HS-5 (cell line): ENCODE measurements around the gene VMP1.
"Not testable (repeated sequence)": the region's sequence is repeated elsewhere in the genome, so short reads cannot be mapped to it uniquely, and the experiment has no call there.

Experiments
- DNase-seq: peaks from one replicate; pipeline ENCODE4 v3.0.0-alpha.2; 2012; ENCODE audit warnings: low read depth

The VMP1 gene

DNA sequence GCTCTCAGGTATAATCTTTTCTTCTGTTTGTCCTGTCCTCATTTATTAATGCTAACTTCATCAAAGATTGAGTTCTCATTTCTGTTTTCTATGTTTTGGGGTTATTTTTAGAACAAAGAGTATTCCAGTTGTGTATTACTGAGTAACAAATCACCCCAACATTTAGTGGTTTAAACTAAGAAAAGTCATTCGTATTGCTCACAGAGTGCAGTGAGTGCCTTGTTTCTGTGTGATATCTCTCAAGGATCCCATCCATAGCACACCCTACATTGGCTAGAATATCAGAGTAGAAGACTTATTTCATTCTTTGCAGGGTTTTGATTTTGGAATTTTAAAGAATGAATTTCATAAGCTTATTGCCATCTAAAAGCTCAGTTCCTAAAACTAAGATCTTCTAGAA is 72.1 kb downstream of the VMP1 start:
- DNase-seq = no peak

DNA sequence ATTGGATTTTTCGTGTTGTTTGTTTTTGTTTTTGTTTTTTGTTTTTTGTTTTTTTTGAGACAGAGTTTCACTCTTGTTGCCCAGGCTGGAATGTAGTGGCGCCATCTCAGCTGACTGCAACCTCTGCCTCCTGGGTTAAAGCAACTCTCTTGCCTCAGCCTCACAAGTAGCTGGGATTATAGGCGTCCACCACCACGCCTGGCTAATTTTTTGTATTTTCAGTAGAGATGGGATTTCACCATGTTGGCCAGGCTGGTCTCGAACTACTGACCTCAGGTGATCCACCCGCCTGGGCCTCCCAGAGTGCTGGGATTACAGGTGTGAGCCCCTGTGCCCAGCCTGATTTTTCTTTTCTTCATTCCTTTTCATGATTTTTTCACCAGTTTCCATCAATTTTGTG is 73.1 kb downstream of the VMP1 start:
- not testable (repeated sequence) for DNase-seq

DNA sequence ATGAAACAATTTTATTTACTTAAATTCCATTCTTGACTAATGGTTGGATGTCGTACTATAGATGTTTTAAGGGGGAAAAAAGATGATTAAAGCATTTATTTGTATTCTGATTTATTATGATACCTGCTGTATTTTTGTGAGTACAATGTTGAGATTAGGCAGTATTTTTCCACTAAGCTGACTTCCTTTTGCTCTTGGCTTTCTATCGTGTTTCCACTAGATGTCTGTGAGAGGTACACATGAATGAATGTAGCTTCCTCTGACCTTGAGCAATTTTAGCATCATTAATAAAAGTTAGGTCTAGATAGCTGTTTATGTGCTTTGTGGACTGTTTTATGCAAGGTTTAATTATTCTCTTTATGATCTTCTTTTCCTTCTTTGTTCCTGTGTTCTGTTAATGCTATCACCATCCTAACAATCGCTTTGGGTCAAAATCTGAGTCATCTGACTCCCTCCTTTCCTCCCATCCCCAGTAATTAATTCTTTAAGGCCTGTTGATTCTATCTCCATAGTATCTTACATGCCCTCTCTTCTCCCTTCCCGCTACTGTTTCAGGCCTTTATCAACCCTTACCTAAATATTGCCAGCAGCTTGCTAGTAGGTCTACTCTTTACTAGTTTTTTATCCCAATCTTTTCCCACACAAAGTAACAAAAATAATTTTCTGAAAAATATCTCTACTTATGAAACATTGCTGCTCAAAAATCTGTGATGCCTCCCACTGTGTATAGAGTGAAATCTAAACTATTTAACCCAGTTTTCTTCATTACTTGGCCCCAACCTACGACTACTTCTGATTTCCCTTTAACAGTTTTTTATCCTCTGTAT is 76.0 kb downstream of the VMP1 start:
- no peak for DNase-seq

DNA sequence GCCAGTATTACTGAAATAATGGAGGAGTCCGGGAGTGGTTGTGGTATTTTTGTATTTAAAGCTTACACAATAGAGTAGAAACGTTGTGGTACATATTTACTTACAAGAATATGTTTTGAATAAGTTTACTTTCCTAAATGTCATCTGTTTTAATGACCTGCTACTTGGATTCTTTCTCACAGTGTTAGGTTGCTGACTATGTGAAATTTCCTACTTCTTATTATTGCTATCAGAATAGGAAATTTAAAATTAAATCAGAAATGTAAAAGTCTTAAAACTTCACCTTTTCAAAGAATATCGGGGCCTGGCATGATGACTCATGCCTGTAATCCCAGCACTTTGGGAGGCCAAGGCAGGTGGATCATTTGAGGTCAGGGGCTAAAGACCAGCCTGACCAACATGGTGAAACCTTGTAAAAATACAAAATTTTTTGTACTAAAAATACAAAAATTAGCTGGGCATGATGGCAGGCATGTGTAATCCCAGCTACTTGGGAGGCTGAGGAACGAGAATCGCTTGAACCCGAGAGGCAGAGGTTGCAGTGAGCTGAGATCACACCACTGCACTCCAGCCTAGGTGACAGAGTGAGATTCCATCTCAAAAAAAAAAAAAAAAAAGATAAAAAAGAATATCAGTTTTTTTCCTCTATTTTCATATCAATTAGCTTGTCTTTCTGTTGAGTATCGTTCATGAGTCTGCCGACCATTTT is 77.8 kb downstream of the VMP1 start:
- no peak for DNase-seq

DNA sequence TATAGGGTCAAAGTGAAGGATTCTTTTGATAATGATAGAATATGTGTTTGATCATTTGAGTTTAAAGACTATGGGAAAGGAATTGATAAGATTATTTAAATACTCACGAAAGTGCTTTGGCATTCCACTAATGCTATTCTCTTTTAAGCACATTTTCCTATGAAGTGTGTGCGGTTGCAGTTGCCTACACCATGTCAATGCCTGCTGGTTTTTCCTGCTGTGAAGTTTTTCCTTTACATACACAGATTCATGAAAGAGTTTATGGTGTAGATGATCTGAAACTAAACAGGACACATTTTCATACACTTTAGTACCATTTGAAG is 78.7 kb downstream of the VMP1 start:
- no peak for DNase-seq

DNA sequence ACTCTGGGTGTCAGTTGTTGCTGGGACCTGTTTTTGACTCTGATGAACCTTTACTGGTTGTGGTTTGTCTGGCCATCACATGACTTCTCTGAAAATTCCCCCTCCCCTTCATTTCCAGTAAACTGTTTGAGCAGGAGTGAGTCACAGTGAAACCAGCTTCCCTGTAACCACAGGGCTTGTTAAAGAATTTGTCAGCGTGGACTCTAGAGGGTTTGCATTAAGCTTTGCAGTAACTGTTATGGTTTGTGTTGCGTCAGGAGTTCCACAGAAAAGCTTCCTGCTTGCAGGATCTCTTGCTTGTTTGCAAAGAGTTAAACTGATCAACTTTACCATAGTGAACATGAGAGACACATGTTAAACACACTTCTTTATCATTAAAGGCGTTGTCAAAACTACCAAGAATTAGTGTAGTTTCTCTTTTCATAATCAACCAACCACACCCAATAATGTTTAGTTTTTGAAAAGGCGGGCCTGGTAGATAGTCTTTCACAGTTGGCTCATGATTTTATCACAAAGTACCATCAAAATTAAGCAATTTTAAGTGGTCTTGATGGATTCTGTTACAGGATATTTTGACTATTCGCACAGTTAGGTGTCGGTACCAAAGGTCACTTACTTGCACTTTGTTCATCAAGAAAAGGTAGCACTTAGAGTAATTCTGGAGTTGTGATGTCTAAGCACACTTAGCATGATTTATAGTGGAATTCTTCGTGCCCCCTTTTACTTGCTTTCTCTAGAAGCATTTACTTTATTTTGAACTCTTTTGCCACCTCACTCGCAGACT is 79.3 kb downstream of the VMP1 start:
- peak; percentile 99 for DNase-seq

DNA sequence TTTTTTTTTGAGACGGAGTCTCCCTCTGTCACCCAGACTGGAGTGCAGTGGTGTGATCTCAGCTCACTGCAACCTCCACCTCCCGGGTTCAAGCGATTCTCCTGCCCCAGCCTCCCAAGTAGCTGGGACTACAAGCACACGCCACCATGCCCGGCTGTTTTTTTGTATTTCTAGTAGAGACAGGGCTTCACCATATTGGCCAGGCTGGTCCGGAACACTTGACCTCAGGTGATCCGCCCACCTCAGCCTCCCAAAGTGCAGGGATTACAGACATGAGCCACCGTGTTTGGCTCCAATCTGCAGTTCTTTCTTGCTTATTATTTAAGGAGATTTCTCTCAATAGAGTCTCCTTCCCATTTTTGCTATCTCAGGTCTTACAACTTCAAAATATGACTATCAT is 82.4 kb downstream of the VMP1 start:
- not testable (repeated sequence) for DNase-seq

DNA sequence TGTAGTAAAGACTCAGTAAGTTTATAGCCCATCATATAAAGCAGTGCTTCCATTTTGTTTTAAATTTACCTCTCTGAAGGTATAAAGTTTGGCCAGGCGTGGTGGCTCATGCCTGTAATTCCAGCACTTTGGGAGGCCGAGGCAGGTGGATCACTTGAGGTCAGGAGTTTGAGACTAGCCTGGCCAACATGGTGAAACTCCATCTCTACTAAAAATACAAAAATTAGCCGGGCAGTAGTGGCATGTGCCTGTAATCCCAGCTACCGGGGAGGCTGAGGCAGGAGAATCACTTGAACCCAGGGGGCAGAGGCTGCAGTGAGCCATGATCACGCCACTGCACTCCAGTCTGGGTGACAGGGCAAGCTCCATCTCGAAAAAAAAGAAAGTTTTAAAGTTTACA is 83.0 kb downstream of the VMP1 start:
- DNase-seq = not testable (repeated sequence)

DNA sequence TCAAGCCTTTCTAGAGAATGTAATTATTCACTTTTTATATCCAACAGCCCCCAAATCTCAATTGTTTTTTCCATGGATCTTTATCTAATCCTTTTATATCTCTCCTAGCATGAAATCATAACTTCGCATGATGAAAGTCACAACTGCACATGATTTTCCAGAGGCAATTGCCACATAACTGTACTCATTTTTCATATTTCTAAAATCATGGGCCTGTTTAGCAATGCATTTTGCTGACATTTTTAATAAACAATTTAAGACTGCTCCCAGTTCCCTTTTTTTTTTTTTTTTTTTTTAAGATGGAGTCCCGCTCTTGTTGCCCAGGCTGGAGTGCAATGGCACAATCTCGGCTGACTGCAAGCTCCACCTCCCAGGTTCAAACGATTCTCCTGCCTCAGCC is 83.5 kb downstream of the VMP1 start:
- no peak for DNase-seq

DNA sequence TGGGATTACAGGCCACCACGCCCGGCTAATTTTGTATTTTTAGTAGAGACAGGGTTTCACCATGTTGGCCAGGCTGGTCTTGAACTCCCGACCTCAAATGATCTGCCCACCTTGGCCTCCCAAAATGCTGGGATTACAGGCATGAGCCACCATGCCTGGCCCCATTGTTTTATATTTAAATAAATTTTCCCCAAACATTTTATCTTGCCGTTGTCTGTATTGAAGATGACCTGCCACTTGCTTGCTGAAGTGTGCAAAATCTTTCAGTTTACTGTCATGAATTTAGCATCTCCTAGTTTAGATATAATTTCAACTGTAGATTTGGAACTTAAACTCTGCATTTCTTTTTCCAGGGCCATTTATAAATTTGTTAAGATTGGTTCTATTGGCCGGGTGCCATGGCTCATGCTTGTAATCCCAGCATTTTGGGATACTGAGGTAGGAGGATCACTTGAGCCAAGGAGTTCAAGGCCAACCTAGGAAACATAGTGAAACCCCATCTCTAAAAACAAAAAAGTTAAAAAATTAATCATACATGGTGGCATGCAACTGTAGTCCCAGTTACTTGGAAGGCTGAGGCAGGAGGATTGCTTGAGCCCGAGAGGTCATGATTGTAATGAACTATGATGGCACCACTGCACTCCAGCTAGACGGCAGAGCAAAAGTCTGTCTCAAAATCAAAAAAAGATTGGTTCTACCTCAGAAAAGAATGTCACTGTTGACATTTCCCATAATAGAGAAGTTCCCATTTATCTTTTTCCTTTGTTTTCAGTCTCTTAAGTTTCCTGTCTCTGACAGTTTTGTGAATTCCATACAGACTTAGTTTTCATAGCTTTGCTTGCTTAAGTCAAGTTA is 84.4 kb downstream of the VMP1 start:
- no peak for DNase-seq

DNA sequence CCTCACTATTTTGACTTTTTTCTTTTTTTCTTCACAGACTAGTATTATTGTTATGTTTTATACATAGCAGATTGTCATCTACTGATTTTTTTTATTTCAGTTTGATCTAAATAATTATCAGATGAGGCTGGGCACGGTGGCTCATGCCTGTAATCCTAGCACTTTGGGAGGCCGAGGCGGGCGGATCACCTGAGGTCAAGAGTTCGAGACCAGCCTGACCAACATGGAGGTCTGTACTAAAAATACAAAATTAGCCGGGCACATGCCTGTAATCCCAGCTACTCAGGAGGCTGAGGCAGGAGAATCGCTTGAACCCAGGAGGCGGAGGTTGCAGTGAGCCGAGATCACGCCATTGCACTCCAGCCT is 85.0 kb downstream of the VMP1 start:
- DNase-seq = not testable (repeated sequence)

DNA sequence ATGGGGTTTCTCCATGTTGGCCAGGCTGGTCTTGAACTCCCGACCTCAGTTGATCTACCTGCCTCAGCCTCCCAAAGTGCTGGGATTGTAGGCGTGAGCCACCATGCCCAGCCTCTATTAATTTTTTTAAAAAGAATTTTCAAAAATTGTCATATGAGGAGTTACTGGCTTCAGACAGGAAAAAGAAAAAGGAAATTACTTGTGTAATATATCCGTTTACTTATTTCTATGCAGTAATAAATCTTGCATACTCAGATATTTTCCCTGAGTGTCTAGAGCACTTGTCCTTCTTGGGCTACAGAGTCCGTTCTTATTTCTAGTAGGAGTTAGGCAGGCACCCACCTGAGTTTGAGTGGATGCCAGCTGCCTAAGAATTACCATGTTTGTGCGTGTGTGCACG is 85.8 kb downstream of the VMP1 start:
- no peak for DNase-seq

DNA sequence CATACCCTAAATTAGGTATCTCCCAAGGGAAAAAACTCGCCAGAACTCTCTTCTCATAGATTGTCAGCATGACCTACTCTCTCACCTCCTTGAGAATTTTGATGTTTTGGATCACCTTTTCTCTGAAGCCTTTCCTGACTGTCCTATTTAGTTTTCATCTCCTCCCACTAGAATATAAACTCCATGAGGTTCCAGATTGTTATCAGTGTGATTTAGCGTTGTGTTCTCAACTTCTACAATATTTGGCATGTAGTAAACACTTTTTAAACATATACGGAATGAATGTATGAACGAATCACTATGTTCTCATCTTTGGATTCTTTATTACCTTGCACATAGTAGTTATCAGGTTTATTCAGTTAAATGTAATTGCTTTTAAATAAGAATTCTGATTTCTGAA is 88.7 kb downstream of the VMP1 start:
- no peak for DNase-seq

DNA sequence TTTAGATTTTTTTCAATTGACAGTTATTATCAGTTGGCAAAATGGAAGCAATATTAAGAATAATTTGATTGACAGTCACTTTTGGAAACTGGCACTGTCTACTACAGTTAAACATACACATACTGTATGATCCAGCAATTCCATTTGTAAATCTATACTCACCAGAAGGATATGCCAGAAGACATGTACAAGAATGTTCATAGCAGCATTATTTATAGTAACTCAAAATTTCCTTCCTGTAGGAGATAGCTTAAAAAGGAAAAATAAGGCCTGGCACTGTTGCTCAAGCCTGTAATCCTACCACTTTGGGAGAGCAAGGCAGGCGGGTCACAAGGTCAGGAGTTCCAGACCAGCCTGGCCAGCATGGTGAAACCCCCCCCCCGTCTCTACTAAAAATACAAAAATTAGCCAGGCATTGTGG is 89.3 kb downstream of the VMP1 start:
- DNase-seq = no peak

DNA sequence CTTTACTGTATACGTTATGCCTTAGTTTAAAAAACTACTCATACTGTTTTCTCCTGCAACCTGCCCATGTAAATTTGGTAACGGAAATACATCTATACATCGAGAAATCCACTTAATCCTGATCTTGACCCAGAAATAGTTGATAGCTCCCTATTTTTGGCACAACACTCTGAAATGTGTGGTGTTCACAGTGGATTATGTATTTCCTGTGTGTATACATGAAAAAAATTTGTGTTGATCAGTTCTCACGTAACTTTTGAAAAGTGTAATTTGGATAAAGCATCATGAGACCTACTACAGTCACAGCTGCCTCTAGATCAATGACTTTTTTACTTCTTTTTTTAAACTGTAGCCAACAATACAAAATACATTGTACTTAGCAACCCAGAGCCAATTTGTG is 90.7 kb downstream of the VMP1 start:
- no peak for DNase-seq

DNA sequence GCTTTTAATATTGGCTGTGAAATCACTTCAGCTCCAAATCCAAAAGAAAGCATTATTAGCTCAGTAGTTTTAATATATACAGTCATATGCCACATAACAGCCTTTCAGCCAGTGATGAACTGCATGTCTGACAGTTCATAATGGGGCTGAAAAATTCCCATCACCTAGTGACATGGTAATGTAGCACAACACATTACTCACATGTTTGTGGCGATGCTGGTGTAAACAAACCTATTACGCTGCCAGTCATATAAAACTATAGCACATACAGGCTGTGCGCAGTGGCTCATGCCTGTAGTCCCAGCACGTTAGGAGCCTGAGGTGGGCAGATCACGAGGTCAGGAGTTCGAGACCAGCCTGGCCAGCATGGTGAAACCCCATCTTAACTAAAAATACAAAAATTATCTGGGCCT is 93.1 kb downstream of the VMP1 start:
- no peak for DNase-seq

DNA sequence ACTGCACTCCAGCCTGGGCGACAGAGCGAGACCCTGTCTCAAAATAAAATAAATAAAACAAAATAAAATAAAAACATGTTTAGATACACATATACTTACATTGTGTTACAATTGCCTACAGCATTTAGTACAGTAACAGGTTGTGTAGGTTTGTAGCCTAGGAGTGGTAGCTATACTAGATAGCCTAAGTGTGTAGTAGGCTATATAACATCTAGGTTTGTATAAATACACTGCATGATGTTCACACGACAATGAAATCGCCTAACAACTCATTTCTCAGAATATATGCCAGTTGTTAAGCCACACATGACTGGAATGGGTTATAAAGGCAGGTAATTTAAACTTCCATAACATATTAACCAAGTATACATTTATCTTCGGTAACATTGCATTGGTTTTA is 94.7 kb downstream of the VMP1 start:
- no peak for DNase-seq

DNA sequence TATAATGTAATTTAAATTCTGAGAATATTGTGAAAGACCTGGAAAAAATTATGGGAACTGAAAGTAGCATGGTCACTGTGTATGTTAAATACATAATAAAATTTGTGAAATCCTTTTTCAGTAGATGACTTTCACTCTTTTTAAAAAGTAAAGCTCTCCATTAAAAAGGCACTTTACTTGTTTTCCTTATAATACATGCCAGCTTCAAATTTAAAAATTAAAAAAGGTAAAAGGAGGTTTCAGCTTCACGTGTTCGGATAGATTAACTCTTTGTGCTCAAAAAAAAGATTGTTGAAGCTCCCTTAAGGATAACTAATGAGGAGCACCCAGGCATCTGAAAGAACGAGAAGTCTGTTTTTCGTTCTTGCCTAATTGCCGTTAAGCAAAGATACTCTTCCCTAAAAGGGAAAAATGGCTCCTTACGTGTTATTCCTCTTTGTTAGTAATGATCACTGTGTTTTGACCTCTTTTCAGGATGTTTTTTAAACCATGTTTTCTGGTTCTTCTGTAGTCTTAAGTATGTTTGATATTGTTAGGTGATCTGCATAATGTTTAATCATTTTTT is 97.5 kb downstream of the VMP1 start:
- no peak for DNase-seq

DNA sequence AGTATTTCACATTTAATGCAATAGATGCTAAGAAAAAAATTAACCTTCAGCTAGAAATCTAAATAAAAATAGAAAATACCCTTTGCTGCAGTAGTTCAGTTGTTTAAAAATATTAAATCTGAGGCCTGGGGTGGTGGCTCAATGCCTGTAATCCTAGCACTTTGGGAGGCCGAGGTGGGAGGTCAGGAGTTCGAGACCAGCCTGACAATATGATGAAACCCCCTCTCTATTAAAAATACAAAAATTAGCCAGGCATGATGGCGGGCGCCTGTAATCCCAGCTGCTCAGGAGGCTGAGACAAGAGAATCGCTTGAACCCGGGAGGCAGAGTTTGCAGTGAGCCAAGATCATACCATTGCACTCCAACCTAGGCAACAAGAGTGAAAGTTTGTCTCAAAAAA is 98.9 kb downstream of the VMP1 start:
- not testable (repeated sequence) for DNase-seq

DNA sequence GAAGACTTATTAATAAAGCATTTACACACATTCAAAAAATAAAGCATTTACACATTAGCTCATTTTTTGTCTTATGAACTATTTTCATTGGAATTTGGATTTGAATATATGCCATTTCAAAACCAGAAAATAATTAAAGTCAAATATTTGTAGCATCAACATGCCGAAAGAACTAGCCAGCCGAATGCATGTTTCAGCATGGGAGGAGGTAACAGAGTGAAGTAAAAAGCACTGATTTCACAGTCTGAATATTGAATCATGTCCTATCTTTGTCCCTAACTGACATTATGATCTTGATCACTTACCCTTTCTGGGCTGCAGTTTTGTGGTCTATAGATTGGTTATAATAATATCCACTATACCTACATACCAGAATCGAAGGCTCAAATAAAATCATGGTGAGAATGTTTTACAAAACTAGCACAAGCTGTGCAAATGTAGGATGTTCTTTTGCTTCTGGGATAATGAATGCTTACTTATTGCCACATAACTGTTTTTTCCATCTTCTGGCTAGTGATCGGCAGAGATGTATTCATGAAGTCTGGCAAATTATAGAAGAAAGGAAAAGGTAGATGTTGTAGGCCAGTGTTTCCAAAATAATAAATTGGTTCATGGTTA is 100.5 kb downstream of the VMP1 start:
- no peak for DNase-seq

DNA sequence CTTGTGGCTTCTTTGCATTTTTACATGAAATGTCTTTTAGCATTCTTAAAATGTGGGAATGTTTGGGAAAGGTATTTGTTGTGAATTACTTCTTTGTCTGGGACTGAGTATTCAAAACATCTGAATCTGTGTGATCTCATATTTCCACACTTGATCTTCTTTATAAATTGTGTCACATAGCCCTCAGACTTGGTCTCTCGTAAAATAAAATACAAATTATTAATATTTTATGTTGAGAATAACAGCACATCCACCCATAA is 103.4 kb downstream of the VMP1 start:
- no peak for DNase-seq

DNA sequence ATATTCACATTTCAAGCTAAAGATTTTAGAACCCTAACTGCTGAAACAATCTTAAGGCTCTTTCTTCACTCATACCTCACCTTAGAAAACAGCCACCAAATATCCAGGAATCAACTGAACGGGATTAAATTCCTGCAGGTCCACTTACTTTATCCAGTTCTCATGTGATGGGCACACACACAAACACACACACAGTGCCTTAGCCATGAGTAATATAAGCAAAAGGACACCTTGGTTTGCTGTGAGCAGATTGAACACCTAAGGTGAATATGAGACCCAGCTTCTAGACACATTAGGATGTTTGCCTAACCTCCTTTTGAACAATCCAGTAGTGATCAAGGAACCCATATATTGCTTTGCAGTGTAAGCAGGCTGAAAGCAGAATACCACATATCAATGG is 103.8 kb downstream of the VMP1 start:
- no peak for DNase-seq
